Measurements from ENCODE around the gene SIRT5.

GRCh38 chr6:13563009-13563408, 11.4 kb upstream of the SIRT5 start:
- TF ChIP-seq CTCF (IDR thresholded peaks at IDR 0.05; ENCODE audit: insufficient read depth, low read length) (no peak), REST (IDR thresholded peaks at IDR 0.05; ENCODE audit: insufficient replicate concordance, low read depth) (no peak), SPI1 (IDR thresholded peaks at IDR 0.05; ENCODE audit: borderline replicate concordance, low read depth) (no peak), POLR2AphosphoS5 (IDR thresholded peaks at IDR 0.05; ENCODE audit: low read depth) (no peak), GABPA (IDR thresholded peaks at IDR 0.05; ENCODE audit: low read depth) (no peak)

Data from HL-60 (cell line).